ENCODE results near the gene SCO1. TPM values are rescaled to one million over a fixed set of nuclear protein-coding genes. Genes with fewer than 3 reads are reported as not detected.

The SCO1 gene
- total RNA-seq, 1 experiment from 2014 or later, result 60.3 TPM

GRCh38 chr17:10744501-10745000 lies 47.2 kb upstream of the SCO1 start:
- no CpG with 5 or more reads among the region's 7 CpGs for WGBS (ENCODE audit: extremely low coverage, insufficient read length, low lambda C conversion rate)

More at GRCh38 chr17:10744501-10745000, 47.2 kb upstream of the SCO1 start:
- Histone ChIP-seq H4K91ac (ENCODE audit: insufficient read length, low read depth, low read length) (no peak overlapping the region), H2BK20ac (ENCODE audit: low read depth, low read length, poor library complexity, severe bottlenecking) (no peak overlapping the region), H4K5ac (ENCODE audit: insufficient read length, low read depth, low read length) (no peak overlapping the region), H3K23me2 (ENCODE audit: insufficient read length, low read depth, low read length, poor library complexity, severe bottlenecking) (no peaks in the 10 kb centered on the region), H3K4ac (ENCODE audit: low read depth, low read length) (no peak overlapping the region), H3K9me3 (ENCODE audit: control insufficient read depth, low read depth, low read length) (no peaks in the 10 kb centered on the region), H2AFZ (ENCODE audit: low read length) (no peak overlapping the region), H3K9ac (ENCODE audit: extremely low read depth, insufficient read length, low read length) (no peak overlapping the region), H3K18ac (ENCODE audit: insufficient read length, low read depth, low read length) (no peak overlapping the region), H2BK15ac (ENCODE audit: low read depth, low read length) (no peak overlapping the region), H4K20me1 (ENCODE audit: control insufficient read depth, insufficient read depth, insufficient read length) (no peaks in the 10 kb centered on the region), H3K27me3 (ENCODE audit: insufficient read depth, low read length) (no peaks in the 10 kb centered on the region), H3K56ac (ENCODE audit: insufficient read length, low read depth, low read length) (no peak overlapping the region), H3T11ph (ENCODE audit: low read length) (no peak overlapping the region), H2BK12ac (ENCODE audit: insufficient read length, low read depth, low read length) (no peak overlapping the region), H2AK5ac (ENCODE audit: insufficient read length, low read length) (no peak overlapping the region), H3K23ac (ENCODE audit: insufficient read length, low read depth, low read length) (no peak overlapping the region), H3K4me1 (ENCODE audit: insufficient read depth, low read length) (no peaks in the 10 kb centered on the region; the same call in 1 of the 2 replicates), H4K8ac (replicated peaks; ENCODE audit: insufficient read length, low read depth, low read length) (no peak overlapping the region), H3K79me2 (ENCODE audit: insufficient read depth, low read length) (no peaks in the 10 kb centered on the region), H3K4me2 (ENCODE audit: insufficient read depth, insufficient read length, low read length) (no peak overlapping the region), H3K27ac (ENCODE audit: insufficient read length, low read depth, low read length) (no peak overlapping the region), H3K14ac (ENCODE audit: insufficient read depth, low read length) (no peak overlapping the region), H3K79me1 (ENCODE audit: insufficient read depth, low read depth, low read length, poor library complexity, severe bottlenecking) (no peaks in the 10 kb centered on the region), H2BK5ac (ENCODE audit: insufficient read length, low read length) (no peak overlapping the region), H2BK120ac (ENCODE audit: low read depth, low read length, poor library complexity, severe bottlenecking) (no peak overlapping the region)
- DNase-seq, result no peak
- no peak for TF ChIP-seq CTCF (conservative IDR thresholded peaks at IDR 0.05)
- H3K36me3 Mint-ChIP-seq (ENCODE audit: insufficient read depth in 1 of 3, low read depth in 3 of 3), result peaks cover 0 to 1% (median 0%) of the 10 kb centered on the region in 3 experiments; a peak in 1 of 7 replicates
- H3K4me1 Mint-ChIP-seq, result peaks cover 9 to 11% of the 10 kb centered on the region in 2 experiments
- H3K27ac Mint-ChIP-seq, result no peak overlapping the region; a peak in 1 of 7 replicates
- H3K9me3 Mint-ChIP-seq, result no peaks in the 10 kb centered on the region
- no peak overlapping the region for H3K4me3 Mint-ChIP-seq
- H3K27me3 Mint-ChIP-seq (ENCODE audit: low read depth), result no peaks in the 10 kb centered on the region; the same call in 1 of the 2 replicates
